HCT116 (cell line): ENCODE results near the gene METTL25B. TPM values are rescaled to one million over a fixed set of nuclear protein-coding genes. Genes with fewer than 3 reads are reported as not detected.
A peak's percentile ranks its signal among the peaks of the same experiment; 100 is the strongest.

Source experiments
- CBX3 ChIP-seq: IDR thresholded peaks from 2 replicates; pipeline ENCODE4 v1.6.1; 2012; ENCODE audit warnings: low read depth
- CTCF ChIP-seq, 3 experiments: fragments of 200-600 bp in 1 of 3; sonication (generic) in 1 of 3; IDR thresholded peaks in 2 of 3; conservative IDR thresholded peaks in 1 of 3; 2 replicates each; pipeline ENCODE4 v1.5.1; 2012 to 2017; ENCODE audit warnings: low read depth in 2 of 3, low read length in 2 of 3, antibody characterized with exemption in 1 of 3, borderline replicate concordance in 1 of 3, control low read depth in 1 of 3, mild to moderate bottlenecking in 1 of 3, mixed read lengths in 1 of 3, mixed run types in 1 of 3, moderate library complexity in 1 of 3; ENCODE audit not compliant: insufficient read depth in 1 of 3
- ELF1 ChIP-seq: IDR thresholded peaks from 2 replicates; pipeline ENCODE4 v1.6.1; 2012; ENCODE audit warnings: low read depth, borderline replicate concordance
- EZH2phosphoT487 ChIP-seq: fragments of 200-600 bp; IDR thresholded peaks from 2 replicates; pipeline ENCODE4 v1.6.1; 2018; ENCODE audit warnings: antibody characterized with exemption, borderline replicate concordance
- MAX ChIP-seq: IDR thresholded peaks from 2 replicates; pipeline ENCODE4 v1.6.1; 2012
- POLR2A ChIP-seq: IDR thresholded peaks from 2 replicates; pipeline ENCODE4 v1.7.0; 2011; ENCODE audit warnings: borderline replicate concordance; ENCODE audit not compliant: insufficient read depth, insufficient read length; ENCODE audit errors: extremely low read depth
- POLR2AphosphoS5 ChIP-seq: IDR thresholded peaks from 2 replicates; pipeline ENCODE4 v1.6.1; 2011; ENCODE audit warnings: mild to moderate bottlenecking, low read depth, low read length, moderate library complexity
- RAD21 ChIP-seq: IDR thresholded peaks from 2 replicates; pipeline ENCODE4 v1.6.1; 2012; ENCODE audit warnings: low read depth, mild to moderate bottlenecking
- REST ChIP-seq: IDR thresholded peaks from 2 replicates; pipeline ENCODE4 v1.6.1; 2012; ENCODE audit warnings: low read depth
- SIN3A ChIP-seq: IDR thresholded peaks from 2 replicates; pipeline ENCODE4 v1.6.1; 2012; ENCODE audit warnings: low read depth
- SP1 ChIP-seq: IDR thresholded peaks from 2 replicates; pipeline ENCODE4 v1.6.1; 2012; ENCODE audit warnings: low read depth
- ZNF274 ChIP-seq: fragments of 200-500 bp; sonication (Bioruptor generic); IDR thresholded peaks from 2 replicates; pipeline ENCODE4 v1.6.1; 2014; ENCODE audit warnings: mild to moderate bottlenecking, low read depth, low read length, inconsistent platforms
- total RNA-seq: library from RNA; stranded (reverse); gene quantifications from one replicate; pipeline ENCODE4 v1.2.1, GENCODE V29; 2021; ENCODE audit not compliant: unreplicated experiment

Gene METTL25B
- total RNA-seq, 1 experiment from 2014 or later: 36.5 TPM

GRCh38 chr1:156767101-156767878 is 39.0 kb downstream of the METTL25B start, which contains the start of gene PRCC (continued):
- TF ChIP-seq POLR2AphosphoS5 (no peak; the same call in 1 of the 2 replicates), CBX3 (peak; percentile 66), ELF1 (peak; percentile 75; the same call in 1 of the 2 replicates), POLR2A (peak; percentile 47), ZNF274 (no peak), REST (no peak), RAD21 (peak; percentile 34; the same call in 1 of the 2 replicates), CTCF (IDR thresholded peaks at IDR 0.05 in 2 of 3, conservative IDR thresholded peaks at IDR 0.05 in 1 of 3; ENCODE audit: borderline replicate concordance in 1 of 3, insufficient read depth in 1 of 3, low read depth in 2 of 3, low read length in 2 of 3) (no peak), EZH2phosphoT487 (no peak), SIN3A (no peak; the same call in none of the 2 replicates), MAX (peak; percentile 62), SP1 (peak; percentile 89)
